Stimulated activated effector memory CD8-positive, alpha-beta T cell treated with anti-CD3 and anti-CD28 coated beads, Interleukin-12 subunit alpha, Interleukin-12 subunit beta, amount 100 ng/mL, for 72 hours (primary cell): Measurements from ENCODE around the gene RANBP3L.
"Not testable (repeated sequence)": the region's sequence is repeated elsewhere in the genome, so short reads cannot be mapped to it uniquely, and the experiment has no call there.

Source experiments
- ATAC-seq: fragments of 150-1000 bp; cut with Tn5 transposase; 2 replicates; pipeline ENCODE4 v1.10.0; 2021
- DNase-seq, 2 donors: peaks; one replicate each; pipeline ENCODE4 v3.0.0; 2021 to 2022; ENCODE audit warnings: low spot score in 2 of 2
- H3K27ac Mint-ChIP-seq: one replicate; pipeline ENCODE4 v1.8.0; 2022; ENCODE audit warnings: mild to moderate bottlenecking, mixed read lengths
- H3K36me3 Mint-ChIP-seq: one replicate; pipeline ENCODE4 v1.8.0; 2022; ENCODE audit warnings: mild to moderate bottlenecking, mixed read lengths
- H3K4me1 Mint-ChIP-seq: one replicate; pipeline ENCODE4 v1.8.0; 2022; ENCODE audit warnings: mixed read lengths
- H3K4me3 Mint-ChIP-seq: one replicate; pipeline ENCODE4 v1.8.0; 2022; ENCODE audit warnings: mild to moderate bottlenecking, mixed read lengths
- H3K9me3 Mint-ChIP-seq: one replicate; pipeline ENCODE4 v1.8.0; 2022; ENCODE audit warnings: mixed read lengths

Gene RANBP3L

DNA sequence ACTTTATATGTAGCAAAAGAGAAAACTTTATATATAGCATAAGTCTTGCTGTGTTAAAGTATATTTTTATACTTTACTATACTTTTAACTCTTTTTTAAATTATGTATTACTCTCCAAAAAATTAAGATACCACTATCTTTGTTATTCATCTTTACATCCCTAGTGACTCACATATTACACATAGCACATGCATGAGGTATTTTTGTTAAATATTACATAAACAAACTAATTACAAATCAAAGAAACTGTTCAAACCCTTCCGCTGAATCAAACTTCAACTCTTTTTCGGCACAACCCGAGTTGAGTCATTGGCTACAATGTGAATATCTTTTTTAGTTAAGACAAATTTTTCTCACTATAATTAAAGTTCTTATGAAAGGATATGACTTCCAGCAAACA is 92.0 kb downstream of the RANBP3L start:
- Mint-ChIP-seq H3K4me1 (no peaks in the 10 kb centered on the region), H3K27ac (no peak overlapping the region), H3K9me3 (no peaks in the 10 kb centered on the region), H3K36me3 (peaks cover 46% of the 10 kb centered on the region), H3K4me3 (no peak overlapping the region)
- ATAC-seq (no peak), DNase-seq (no peak)

GRCh38 chr5:36208786-36209185 is 92.9 kb downstream of the RANBP3L start:
- no peak overlapping the region for H3K27ac Mint-ChIP-seq
- DNase-seq (no peak), ATAC-seq (no peak)
- H3K9me3 Mint-ChIP-seq, result no peaks in the 10 kb centered on the region
- no peak overlapping the region for H3K4me3 Mint-ChIP-seq
- H3K4me1 Mint-ChIP-seq, result no peaks in the 10 kb centered on the region
- peaks cover 43% of the 10 kb centered on the region for H3K36me3 Mint-ChIP-seq

DNA sequence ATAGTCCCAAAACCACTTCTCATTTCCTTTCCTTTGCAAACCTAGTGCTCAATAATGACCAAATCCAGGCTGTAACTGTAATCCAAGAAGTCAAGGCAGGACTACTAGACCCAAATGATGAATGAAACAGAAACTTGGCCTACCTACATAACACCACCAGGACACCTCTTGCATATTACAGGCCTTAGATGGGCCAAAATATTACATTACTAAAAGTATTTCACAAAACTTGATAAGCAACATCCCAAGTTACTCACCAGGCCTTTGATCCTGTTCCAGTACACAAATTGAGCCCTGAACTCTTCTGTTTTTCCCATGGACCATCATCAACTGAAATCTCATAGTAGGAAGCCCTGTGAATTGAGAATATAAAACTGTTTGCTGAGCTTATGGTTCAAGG is 94.8 kb downstream of the RANBP3L start:
- peaks cover 29% of the 10 kb centered on the region for H3K36me3 Mint-ChIP-seq
- no peak for ATAC-seq

DNA sequence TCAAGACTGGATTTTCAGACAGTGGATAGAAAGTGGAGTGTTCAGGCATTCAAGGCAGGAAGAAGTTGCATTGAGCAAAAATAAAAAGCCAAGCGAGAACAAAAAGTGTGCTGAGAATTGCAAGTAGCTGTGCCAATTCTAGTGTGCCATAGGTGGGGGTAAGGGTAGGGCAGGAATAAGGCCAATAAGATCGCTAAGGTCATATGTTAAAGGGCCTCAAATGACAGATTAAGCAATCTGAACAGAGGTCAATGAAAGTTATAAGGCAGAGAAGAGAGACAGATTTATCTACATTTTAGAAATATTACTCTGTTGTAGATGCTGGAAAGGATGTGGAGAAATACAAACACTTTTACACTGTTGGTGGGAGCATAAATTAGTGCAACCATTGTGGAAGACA is 96.4 kb downstream of the RANBP3L start:
- DNase-seq (no peak), ATAC-seq (no peak)
- Mint-ChIP-seq H3K36me3 (peaks cover 28% of the 10 kb centered on the region), H3K4me3 (no peak overlapping the region), H3K9me3 (no peaks in the 10 kb centered on the region), H3K27ac (no peak overlapping the region), H3K4me1 (no peaks in the 10 kb centered on the region)

More for the DNA sequence above, 94.8 kb downstream of the RANBP3L start:
- no peaks in the 10 kb centered on the region for H3K9me3 Mint-ChIP-seq
- no peak overlapping the region for H3K27ac Mint-ChIP-seq
- H3K4me1 Mint-ChIP-seq, result no peaks in the 10 kb centered on the region
- no peak for DNase-seq
- H3K4me3 Mint-ChIP-seq, result no peak overlapping the region

- Mint-ChIP-seq H3K4me3 (no peak overlapping the region), H3K9me3 (no peaks in the 10 kb centered on the region), H3K27ac (no peak overlapping the region), H3K4me1 (no peaks in the 10 kb centered on the region), H3K36me3 (peaks cover 40% of the 10 kb centered on the region)
- DNase-seq (no peak), ATAC-seq (no peak)
Measured at GRCh38 chr5:36202521-36202961, 99.2 kb downstream of the RANBP3L start.

DNA sequence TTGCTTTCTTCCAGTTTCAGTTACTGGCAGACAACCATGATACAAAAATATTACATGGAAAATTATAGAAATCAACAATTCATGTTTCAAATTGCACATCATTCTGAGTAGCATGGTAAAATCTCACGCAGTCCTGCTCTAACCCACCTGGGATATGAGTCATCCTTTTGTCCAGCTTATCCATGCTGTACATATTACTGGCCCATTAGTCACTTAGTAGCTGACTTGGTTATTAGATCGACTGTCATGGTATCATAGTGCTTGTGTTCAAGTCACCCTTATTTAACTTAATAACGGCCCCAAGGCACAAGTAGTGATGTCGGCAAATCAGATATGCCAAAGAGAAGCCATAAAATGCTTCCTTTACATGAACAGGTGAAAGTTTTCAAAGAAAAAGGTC is 101.2 kb downstream of the RANBP3L start:
- Mint-ChIP-seq H3K36me3 (peaks cover 48% of the 10 kb centered on the region), H3K4me1 (no peaks in the 10 kb centered on the region), H3K4me3 (no peak overlapping the region), H3K9me3 (no peaks in the 10 kb centered on the region), H3K27ac (no peak overlapping the region)
- DNase-seq (no peak), ATAC-seq (no peak)

GRCh38 chr5:36199620-36200019 is 102.1 kb downstream of the RANBP3L start:
- Mint-ChIP-seq H3K27ac (no peak overlapping the region), H3K9me3 (no peaks in the 10 kb centered on the region), H3K4me1 (no peaks in the 10 kb centered on the region), H3K4me3 (no peak overlapping the region), H3K36me3 (peaks cover 57% of the 10 kb centered on the region)
- ATAC-seq (no peak), DNase-seq (no peak)

- H3K27ac Mint-ChIP-seq, ATAC-seq, H3K9me3 Mint-ChIP-seq, DNase-seq, H3K4me3 Mint-ChIP-seq, H3K4me1 Mint-ChIP-seq: not testable (repeated sequence)
- H3K36me3 Mint-ChIP-seq, result peaks cover 65% of the 10 kb centered on the region
Measured at GRCh38 chr5:36198783-36199182, 102.9 kb downstream of the RANBP3L start.
